Hematopoietic multipotent progenitor cell treated with erythropoietin and hydrocortisone succinate and interleukin-3 and kit ligand, for 17 days (in vitro differentiated cells): ENCODE measurements around the gene PSME4.
"Not testable (repeated sequence)": the region's sequence is repeated elsewhere in the genome, so short reads cannot be mapped to it uniquely, and the experiment has no call there.

Experiments used
- DNase-seq: peaks from one replicate; pipeline ENCODE4 v3.0.0-alpha.2; 2015; ENCODE audit warnings: low spot score

Gene PSME4

GRCh38 chr2:53881360-53881759 is 89.4 kb downstream of the PSME4 start:
- DNase-seq: no peak

DNA sequence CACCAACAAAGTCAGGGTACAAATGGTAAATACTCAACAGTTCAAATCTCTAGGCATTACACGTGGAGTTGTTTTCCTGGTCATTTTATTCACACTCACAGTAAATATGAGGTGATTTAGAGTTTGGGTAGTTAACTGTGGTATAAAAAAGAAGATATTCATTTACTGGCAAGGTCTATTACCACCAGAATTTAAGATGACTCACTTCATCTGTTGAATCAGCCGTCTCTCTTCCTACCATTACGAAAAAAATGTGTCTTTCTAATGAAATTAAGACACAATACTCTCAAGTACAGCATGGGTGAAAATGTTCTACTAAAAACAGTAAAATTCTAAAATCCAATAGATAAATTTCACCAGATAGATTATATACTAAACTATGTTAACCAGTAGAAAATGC is 90.0 kb downstream of the PSME4 start:
- no peak for DNase-seq

DNA sequence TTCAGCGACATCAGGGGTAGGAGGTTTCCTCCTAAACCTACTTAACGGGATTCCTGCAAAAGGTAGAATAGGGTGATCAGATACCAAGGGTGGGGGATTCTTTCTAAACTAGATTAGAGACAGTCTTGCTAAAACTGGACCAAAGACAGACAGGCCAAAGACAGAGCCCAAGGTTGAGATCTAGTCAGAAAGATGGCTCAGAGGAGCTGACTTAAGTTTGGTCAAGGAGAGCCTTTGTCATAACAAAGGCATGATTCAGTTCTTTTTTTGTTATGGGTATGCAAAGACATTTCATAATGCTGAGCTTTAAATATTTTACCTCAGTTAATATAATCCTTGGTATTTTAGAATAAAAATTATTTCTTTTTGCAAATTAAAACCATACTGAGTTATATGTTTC is 93.2 kb downstream of the PSME4 start:
- no peak for DNase-seq

DNA sequence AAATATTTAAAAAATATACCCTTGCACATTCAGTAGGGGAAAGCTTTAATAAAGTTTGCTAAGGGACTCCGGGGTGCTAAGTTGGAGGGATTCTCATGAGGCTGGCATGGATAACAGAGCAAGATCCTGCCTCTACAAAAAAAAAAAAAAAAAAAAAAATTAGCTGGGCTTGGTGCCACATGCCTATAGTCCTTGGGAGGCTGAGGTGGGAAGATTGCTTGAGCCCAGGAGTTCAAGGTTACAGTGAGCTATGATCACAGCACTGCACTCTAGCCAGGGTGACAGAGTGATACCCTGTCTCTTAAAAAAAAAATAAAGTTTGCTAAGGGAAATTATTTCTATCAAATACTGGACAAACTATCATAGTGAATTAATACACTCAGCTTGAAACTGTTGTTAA is 93.7 kb downstream of the PSME4 start:
- no peak for DNase-seq

DNA sequence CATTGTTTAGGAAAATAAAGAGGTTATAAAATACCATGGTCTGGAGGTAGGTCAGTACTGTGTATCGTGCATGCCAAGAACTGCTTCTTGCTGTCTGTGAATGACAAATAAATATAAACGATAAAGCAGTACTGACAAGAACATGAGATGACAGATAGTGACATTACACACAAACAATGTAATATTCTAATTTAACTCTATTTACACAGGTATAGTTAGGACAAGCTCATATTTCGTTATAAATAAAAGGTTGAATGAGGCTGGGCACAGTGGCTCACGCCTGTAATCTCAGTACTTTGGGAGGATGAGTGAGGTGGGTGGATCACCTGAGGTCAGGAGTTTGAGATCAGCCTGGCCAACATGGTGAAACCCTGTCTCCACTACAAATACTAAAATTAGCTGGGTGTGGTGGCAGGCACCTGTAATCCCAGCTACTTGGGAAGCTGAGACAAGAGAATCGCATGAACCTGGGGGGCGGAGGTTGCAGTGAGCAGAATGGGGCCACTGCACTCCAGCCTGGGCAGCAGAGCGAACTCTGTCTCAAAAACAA is 96.3 kb downstream of the PSME4 start:
- DNase-seq: no peak

GRCh38 chr2:53867773-53868172 is 103.0 kb downstream of the PSME4 start:
- DNase-seq: no peak

DNA sequence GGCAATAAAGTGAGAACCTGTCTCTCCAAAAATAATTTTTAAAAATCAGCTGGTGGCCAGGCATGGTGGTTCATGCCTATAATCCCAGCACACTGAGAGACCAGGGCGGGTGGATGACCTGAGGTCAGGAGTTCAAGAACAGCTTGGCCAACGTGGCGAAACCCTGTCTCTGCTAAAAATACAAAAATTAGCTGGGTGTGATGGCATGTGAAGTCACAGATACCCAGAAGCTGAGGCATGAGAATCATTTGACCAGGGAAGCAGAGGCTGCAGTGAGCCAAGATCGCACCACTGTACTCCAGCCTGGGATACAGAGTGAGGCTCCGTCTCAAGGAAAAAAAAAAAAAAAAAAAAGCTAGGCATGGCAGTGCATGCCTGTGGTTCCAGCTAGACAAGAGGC is 103.6 kb downstream of the PSME4 start:
- DNase-seq: no peak

GRCh38 chr2:53865962-53866361 is 104.8 kb downstream of the PSME4 start:
- DNase-seq: no peak

DNA sequence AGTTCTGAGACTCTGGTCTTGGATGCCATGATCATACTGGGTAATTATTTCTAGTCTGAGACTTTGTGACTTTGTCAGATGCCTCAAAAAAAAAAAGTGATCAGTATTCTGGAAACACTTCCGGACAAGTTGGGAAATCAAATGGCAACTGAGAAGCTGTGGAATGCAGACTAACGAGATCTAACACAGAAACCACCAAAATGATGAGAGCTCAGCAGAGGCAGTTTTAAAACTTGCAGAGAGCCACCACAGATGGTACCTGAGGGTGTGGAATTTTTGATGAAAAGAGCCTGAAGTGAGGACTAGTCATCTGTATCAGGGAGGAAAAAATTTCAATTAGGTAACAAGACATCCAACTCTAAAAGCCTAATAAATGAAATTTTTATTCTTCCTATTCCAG is 105.5 kb downstream of the PSME4 start:
- no peak for DNase-seq

DNA sequence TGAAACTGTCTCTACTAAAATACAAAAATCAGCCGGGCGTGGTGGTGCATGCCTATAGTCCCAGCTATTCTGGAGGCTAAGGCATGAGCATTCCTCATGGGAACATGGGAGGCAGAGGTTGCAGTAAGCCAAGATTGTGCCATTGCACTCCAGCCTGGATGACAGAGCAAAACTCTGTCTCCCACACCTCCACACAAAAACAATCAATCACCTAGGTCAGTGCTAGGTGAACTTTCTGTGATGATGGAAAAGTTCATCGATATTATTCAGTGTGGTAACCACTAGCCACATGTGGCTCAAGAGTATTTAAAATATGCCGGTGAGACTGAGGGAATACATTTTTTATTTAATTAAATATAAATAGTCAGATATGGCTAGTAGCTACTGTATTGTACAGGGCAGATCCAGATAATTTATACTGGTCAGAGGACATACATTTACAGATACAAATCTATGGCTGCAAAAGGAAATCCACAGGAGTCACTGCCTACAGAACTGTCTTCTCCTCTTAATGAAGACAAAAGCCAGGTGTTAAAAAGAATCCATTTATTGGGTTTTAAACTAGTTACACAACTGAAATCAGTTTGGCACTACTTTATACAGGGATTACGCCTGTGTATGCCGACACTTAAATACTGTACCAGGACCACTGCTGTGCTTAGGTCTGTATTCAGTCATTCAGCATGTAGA is 107.1 kb downstream of the PSME4 start:
- DNase-seq: no peak

DNA sequence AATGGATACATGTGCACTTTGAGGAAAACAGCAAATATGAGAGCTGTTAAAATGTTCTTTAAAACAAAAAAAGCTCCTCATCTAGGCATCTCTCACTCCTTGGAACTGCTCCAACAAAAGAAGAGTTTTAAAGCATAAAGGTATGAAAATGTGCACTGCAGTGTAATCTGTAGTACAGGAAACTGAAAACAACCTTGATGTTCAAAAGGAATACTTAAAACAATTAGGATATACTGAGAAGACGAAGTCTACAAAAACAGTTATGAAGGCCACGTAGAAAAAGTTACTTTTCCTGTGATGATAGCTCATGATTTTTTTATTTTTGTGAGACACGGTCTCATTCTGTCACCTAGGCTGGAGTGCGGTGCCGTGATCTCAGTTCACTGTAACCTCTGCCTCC is 109.0 kb downstream of the PSME4 start:
- no peak for DNase-seq

DNA sequence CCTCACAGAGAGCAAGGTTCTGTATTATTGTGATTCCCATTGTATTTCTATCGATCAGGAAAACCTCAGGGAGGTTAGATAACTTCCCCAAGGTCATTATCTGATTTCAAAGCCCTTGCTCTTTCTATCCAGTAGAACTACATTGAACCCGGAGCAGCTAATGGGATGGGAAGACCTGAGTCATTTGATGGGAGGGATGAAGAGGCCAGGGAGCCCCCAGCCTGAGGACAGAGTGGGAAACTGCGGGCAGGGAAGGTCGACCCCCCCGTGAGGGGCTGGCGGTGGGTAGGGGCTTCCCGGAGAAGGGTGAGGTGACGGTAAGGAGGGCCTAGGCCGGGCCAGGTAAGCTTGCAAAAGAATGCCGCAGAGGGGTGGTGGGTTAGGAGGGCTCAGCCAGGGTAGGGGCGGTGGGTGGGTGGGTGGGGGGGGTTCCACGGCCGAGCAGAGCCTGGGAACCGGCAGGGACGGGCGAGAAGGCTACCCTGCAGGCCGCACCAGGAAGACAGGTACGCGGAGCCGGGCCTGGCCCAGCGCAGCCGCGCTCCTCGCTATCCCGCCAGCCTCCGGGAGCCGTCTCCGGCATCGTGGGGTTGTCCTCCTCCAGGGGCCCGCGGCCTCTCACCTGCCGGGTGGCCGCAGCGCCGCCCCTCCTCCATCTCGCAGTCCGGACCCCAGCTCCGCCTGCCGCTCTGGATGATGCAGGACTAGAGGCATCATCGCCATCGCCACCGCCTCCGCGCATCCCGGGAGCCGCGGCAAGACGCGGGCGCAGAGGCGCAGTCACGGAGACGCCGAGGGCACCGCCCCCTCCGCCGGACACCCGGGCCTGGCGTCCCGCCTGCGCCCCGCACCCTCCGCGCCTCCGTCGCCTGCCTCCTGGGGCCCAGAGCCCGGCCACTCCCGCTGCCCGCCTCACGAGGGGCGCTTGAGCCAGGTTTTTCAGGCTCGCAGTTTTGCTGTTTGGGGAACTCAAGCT is 111.3 kb downstream of the PSME4 start, which contains the start of gene GPR75:
TSS of gene GPR75 (minus strand) at position 762 of the 976 bp plus-strand sequence. CDS start 5,211 bp downstream, outside the sequence.
- no peak for DNase-seq

- no peak for DNase-seq
These were observed 114.5 kb downstream of the PSME4 start for GRCh38 chr2:53856272-53856671.

DNA sequence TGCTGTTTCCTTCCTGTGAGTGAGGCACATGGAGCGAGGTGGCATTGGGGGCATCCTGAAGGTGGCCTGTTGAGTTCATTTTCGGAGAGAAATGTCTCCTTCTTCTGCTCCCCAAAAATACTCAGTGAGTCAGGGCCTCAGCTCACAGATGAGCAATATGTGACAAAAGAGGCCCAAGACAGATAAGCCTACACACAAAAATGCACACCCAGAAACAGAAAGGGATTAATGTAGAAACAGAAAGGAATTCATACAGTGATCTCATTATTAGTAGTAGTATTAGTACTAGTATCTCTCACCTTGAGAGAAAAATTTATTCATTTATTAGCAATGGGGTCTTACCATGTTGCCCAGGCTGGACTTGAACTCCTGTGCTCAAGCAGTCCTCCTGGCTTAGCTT is 116.1 kb downstream of the PSME4 start:
- no peak for DNase-seq

- no peak for DNase-seq
These were observed 118.3 kb downstream of the PSME4 start for GRCh38 chr2:53852532-53852931.

DNA sequence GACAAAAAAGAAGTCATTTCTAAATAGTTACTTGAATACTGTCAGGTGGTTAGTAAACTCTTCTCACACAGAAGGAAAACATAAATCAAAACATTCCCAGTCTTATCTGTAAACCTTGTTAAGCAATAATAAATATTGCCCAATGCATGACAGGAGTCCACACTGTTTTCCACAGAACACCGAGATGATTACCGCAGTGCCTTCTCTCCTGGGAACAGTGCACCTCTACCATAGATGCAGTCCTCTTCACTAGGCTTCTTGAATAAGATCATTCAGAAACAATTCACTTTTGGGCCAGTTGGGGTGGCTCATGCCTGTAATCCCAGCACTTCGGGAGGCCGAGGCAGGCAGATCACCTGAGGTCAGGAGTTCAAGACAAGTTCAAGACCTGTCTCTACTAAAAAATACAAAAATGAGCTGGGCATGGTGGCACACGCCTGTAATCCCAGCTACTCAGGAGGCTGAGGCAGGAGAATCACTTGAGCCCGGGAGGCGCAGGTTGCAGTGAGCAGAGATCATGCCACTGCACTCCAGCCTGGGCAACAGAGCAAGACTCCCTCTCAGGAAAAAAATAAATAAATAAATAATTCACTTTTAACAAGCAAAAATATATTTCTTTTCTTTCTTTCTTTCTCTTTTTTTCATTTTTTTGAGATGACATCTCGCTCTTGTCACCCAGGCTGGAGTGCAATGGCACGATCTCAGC is 119.6 kb downstream of the PSME4 start:
- not testable (repeated sequence) for DNase-seq

DNA sequence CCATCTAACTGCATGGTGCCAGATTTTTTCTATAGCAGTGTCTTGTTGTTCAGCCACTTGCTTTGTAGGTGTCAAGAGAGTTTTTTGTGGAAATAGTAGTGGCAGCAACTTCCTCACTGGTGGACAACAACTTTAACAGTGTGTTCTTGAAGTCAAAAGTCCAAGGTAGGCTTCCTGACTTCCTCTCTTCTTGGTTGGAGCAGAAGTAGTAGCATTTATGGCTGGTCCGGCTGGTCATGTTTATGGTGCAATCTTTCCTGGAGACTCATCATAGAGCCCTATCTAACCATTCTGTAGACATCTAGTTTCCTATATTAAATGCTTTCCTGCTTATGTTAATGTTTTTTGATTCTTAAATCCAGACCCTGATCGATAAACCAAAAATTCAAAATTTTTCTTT is 122.7 kb downstream of the PSME4 start:
- no peak for DNase-seq

DNA sequence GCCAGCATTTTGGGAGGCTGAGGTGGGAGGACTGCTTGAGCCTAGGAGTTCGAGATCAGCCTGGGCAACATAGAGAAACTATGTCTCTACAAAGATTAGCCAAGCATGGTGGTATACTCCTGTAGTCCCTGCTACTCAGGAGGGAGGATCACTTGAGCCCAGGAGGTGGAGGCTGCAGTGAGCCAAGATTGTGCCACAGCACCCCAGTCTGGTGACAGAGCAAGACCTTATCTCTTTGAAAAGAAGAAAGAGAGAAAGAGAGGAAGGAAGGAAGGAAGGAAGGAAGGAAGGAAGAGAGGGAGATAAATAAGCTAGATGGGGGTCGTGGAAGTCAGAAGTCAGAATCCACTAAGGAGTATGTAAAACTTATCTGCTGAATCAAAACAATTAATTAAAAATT is 127.2 kb downstream of the PSME4 start:
- DNase-seq: no peak

- DNase-seq: no peak
These were observed 127.9 kb downstream of the PSME4 start for GRCh38 chr2:53842891-53843290.

DNA sequence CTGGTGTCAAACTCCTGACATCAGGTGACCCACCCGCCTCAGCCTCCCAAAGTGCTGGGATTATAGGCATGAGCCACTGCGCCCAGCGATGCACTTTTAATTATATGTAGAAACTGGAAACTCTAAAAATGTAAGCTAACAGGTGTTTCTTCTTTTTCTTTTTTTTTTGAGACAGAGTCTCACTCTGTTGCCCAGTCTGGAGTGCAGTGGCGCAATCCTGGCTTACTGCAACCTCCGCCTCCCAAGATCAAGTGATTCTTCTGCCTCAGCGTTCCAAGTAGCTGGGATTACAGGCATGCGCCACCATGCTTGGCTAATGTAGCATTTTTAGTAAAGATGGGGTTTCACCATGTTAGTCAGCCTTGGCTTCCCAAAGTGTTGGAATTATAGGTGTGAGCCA is 129.1 kb downstream of the PSME4 start:
- DNase-seq: not testable (repeated sequence)

- no peak for DNase-seq
These were observed 130.2 kb downstream of the PSME4 start for GRCh38 chr2:53840580-53840979.

DNA sequence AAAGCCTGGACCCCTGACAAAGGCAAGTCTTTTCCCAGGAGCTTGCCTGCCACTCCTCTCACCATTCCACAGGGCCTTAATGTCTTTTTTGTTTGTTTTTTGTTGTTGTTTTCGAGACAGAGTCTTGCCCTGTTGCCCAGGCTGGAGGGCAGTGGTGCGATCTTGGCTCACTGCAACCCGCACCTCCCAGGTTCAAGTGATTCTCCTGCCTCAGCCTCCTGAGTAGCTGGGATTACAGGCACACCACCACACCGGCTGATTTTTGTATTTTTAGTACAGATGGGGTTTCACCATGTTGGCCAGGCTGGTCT is 140.9 kb downstream of the PSME4 start:
- DNase-seq: not testable (repeated sequence)
